ENCODE measurements around the gene ARMH2.
"Not testable (repeated sequence)": the region's sequence is repeated elsewhere in the genome, so short reads cannot be mapped to it uniquely, and the experiment has no call there.

ARMH2 gene

DNA sequence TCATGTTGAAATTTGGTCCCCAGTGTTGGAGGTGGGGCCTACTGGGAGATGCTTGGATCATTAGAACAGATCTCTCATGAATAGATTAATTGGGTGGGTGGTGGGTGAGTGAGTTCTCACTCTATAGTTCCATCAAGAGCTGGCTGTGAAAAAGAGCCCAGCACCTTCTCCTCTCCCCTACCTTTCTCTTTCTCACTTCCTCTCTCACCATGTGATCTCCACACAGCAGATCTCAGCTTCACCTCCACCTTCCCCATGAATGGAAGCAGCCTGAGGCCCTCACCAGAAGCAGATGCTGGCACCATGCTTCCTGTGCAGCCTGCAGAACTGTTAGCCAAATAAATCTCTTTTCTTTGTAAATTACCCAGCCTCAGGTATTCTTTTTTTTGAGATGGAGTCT, 36.9 kb downstream of the ARMH2 start:
- DNase-seq = no peak

DNA sequence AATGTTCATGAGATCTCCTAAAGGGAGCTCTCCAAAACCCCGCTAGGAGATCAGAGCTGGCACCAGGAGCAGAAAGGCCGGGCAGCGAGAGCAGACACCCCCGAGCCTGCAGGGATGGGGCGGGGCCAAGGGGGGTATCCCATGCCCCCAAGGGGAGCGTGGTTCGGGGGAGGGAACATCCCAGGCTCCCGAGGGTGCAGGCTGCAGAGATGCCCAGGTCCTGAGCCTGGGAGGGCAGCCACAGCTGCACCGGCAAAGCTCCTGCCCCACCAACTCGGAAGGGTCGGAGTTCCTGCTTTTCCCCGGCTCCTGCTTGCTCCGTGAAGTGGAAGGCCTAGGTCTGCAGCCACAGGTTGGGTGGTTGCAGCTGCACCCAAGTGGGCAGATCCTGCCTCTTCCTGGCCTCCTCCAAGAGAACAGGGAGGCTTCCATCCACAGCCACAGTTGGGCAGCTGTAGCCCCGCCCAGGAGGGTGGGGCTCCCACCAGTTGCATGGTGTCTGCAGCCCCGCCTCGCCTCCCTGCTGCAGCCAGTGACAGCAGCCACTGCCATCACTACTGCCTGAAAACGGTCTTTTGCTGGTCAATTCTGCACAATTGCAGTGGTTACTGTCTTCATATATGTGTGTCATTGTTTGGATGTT, 37.4 kb downstream of the ARMH2 start:
- DNase-seq = no peak

DNA sequence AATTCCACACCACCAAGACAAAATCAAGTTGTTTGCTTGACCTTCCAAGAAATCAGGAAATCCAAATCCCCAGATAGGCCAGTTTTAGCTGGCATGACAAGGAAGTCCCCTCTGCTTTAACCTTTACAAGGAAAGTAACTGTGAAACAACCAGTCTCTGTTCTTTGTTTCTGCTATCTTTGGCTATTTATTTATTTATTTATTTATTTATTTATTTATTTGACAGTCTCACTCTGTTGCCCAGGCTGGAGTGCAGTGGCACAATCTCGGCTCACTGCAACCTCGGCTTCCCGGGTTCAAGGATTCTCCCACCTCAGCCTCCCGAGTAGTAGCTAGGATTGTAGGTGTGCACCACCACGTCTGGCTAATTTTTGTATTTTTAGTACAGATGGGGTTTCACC, 38.5 kb downstream of the ARMH2 start:
- DNase-seq = no peak

DNA sequence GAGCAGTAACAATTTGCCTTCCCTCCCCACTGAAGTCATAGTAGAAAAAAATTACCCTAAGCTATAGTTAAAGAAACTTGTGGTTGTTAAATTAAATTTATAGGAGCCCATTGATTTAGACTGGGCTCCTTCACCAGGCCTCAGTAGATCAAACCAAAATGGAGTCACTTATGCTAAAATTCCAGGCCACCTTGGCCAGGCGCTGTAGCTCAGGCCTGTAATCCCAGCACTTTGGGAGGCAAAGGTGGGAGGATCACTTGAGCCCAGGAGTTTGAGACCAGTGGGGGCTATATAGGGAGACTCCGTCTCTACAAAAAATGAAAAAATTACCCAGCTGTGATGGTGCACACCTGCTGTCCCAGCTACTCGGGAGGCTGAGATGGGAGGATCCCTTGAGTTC, 39.0 kb downstream of the ARMH2 start:
- no peak for DNase-seq

DNA sequence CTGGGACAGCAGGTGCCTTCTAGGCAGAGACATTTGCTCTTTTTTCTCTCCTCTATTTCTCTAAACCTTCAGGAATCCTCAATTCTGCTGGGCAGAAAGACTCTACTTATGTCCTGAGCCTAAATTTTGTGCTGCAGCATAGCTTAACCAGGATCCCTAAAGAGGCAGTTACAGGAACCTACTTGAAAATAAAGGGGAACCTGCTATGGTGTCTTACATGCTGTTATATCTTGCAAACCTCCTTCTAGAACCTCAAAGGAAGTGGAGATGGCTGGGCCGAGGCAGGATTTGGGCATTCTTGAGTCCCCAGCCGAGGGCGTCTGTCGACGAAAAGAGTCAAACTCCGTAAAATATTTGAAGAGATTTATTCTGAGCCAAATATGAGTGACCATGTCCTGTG, 41.1 kb downstream of the ARMH2 start:
- DNase-seq = no peak

DNA sequence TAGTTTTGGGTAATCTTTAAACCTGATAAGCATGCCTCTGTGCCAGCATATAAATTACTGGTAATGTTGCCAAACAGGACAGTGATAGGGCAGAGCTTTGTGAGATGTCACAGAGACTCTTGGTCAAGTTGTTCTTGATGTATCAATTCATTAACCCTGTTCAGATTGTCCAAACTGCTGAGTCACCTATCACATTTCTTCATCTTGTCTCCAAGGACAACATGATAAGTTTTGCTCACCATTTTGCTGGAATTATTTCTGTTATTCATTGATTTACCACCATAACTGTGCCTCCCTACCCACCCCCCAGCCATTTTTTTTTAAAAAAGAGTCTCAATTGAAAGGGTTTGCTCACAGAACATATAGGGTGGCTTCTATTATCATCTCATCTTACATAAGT, 43.4 kb downstream of the ARMH2 start:
- no peak for DNase-seq

DNA sequence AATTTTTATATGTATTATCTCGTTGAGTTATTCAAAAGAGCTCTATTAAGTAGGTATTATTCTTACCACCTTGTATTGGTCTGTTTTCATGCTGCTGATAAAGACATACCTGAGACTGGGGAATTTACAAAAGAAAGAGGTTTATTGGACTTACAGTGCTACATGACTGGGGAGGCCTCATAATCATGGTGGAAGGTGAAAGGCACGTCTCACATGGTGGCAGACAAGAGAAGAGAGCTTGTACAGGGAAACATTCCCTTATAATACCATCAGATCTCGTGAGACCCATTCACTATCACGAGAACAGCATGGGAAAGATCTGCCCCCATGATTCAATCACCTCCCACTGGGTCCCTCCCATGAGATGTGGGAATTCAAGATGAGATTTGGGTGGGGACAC, 44.3 kb downstream of the ARMH2 start:
- DNase-seq = not testable (repeated sequence)

DNA sequence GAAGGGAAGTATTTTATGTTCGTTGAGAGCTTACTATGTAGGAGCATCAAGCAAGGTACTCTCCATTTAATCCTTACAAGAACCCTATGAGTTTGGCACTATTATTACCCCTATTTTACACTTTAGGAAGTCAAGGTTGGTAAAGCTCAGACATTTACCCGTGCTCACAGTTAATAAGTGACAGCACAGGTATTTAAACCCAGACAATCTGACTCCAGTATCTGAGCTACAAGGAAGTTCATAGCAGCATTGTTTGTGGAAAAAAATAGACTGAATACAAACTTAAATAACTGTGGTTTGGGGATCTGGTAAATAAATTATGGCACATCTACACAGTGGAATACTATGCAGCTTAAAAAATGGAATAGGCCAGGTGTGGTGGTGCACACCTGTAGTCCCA, 45.2 kb downstream of the ARMH2 start:
- no peak for DNase-seq

DNA sequence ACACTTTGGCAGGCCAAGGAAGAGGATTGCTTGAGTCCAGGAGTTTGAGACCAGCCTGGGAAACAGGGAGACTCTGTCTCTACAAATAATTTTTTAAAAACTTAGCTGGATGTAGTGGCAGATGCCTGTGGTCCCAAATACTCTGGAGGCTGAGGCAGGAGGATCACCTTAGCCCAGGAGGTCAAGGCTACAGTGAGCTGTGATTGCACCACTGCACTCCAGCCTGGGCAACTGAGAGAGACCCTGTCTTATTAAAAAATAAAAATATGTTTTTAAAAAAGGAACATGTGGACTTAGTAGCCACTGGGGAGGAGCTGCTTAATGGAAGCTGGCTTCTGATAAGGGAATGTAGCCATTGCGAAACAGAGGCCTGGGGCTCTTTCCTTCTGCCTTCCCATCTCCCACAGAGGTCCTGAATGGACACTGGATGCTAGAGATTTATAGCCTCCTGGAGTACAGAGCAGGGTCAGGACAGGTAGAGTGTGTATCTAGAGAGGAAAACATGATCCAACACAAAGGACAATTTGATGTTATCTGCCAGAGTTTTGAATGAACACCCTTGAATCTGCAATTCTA, 45.7 kb downstream of the ARMH2 start:
- DNase-seq = no peak

DNA sequence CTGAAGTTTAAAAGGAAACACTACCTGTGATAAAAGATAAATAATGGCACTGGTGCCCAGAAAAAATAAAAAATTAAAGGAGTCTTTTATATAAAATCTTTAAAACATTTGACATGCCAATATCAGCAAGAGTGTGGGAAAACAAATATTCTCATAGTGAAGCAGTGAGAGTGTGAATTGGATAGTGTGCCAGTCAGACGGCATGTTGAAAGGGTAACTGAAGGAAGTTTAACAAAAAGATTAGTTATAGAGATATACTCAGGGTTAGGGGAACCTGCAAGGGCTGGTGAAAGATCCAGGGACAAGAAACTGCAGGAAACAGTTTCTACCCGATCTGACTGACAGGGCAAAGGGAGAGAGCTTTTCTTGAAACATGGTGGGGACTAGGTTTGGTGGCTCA, 46.2 kb downstream of the ARMH2 start:
- no peak for DNase-seq

DNA sequence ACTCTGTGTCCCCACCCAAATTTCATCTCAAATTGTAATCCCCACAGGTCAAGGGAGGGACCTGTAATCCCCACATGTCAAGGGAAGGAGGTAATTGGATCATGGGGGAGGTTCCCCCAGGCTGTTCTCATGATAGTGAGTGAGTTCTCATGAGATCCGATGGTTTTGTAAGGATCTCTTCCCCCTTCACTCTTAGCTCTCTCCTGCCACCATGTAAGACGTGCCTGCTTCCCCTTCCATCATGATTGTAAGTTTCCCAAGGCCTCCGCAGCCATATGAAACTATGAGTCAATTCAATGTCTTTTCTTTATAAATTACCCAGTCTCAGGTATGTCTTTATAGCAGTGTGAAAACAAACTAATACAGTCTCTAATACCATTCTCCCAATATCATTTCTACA, 47.8 kb downstream of the ARMH2 start:
- DNase-seq = not testable (repeated sequence)

DNA sequence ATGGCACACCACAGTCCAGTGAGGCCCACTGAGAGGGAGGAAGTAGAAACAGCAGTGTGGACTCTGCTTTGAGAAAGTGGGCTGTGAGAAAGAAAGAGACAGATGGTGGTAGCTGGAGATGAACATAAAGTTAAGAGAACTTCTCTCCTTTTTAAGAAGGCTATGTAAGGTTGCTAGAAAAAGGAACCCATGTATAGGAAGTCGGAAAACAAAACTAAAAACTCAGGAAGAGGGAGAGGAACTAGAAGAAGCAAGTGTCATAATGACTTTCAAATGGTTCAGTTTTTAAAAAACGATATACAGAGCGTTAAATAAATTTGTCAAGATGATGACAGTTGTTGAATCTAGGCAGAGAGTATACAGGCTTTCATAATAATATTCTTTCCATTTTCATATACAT, 49.4 kb downstream of the ARMH2 start:
- no peak for DNase-seq

Measured in NCI-H526 treated with DMSO at 0.1 percent for 48 hours (cell line).